Endodermal cell (in vitro differentiated cells): ENCODE data around the gene FUOM. TPM values are rescaled to one million over a fixed set of nuclear protein-coding genes. Genes with fewer than 3 reads are reported as not detected.

Experiments
- DNase-seq: peaks from one replicate; pipeline ENCODE4 v3.0.0-alpha.2; 2017
- H3K27ac ChIP-seq: 2 replicates; pipeline ENCODE4 v1.5.1; 2013; ENCODE audit warnings: mild to moderate bottlenecking, low read depth, low read length, moderate library complexity
- H3K27me3 ChIP-seq: 2 replicates; pipeline ENCODE4 v1.6.1; 2013; ENCODE audit warnings: mild to moderate bottlenecking, low read length, moderate library complexity; ENCODE audit not compliant: insufficient read depth, control insufficient read depth, poor library complexity, severe bottlenecking
- H3K36me3 ChIP-seq: 2 replicates; pipeline ENCODE4 v1.7.0; 2013; ENCODE audit warnings: mild to moderate bottlenecking, low read length, moderate library complexity; ENCODE audit not compliant: control insufficient read depth, insufficient read depth
- H3K4me1 ChIP-seq: one replicate; pipeline ENCODE4 v1.7.0; 2013; ENCODE audit warnings: low read length; ENCODE audit not compliant: control insufficient read depth, insufficient read depth
- H3K4me3 ChIP-seq: 2 replicates; pipeline ENCODE4 v1.5.1; 2013; ENCODE audit warnings: mild to moderate bottlenecking, low read length, moderate library complexity
- H3K9ac ChIP-seq: 2 replicates; pipeline ENCODE4 v1.6.1; 2013; ENCODE audit warnings: mild to moderate bottlenecking, low read length, moderate library complexity; ENCODE audit not compliant: poor library complexity, severe bottlenecking; ENCODE audit errors: extremely low read depth
- H3K9me3 ChIP-seq: 2 replicates; pipeline ENCODE4 v1.6.1; 2013; ENCODE audit warnings: mild to moderate bottlenecking, low read length, moderate library complexity; ENCODE audit not compliant: control insufficient read depth
- H3K27ac Mint-ChIP-seq: 2 replicates; pipeline ENCODE4 v1.8.0; 2020; ENCODE audit warnings: mixed read lengths
- H3K27me3 Mint-ChIP-seq: 2 replicates; pipeline ENCODE4 v1.8.0; 2021; ENCODE audit warnings: mild to moderate bottlenecking, mixed read lengths; ENCODE audit not compliant: insufficient read depth
- H3K36me3 Mint-ChIP-seq: 2 replicates; pipeline ENCODE4 v1.8.0; 2020; ENCODE audit warnings: low read depth, mixed read lengths
- H3K4me1 Mint-ChIP-seq: 2 replicates; pipeline ENCODE4 v1.8.0; 2020; ENCODE audit warnings: mixed read lengths
- H3K4me3 Mint-ChIP-seq: 2 replicates; pipeline ENCODE4 v1.8.0; 2020; ENCODE audit warnings: mild to moderate bottlenecking, moderate library complexity, mixed read lengths
- H3K9me3 Mint-ChIP-seq: 2 replicates; pipeline ENCODE4 v1.8.0; 2020; ENCODE audit warnings: mild to moderate bottlenecking, mixed read lengths
- WGBS, 2 experiments: methylation state at CpG; one replicate each; pipeline versions ENCODE4 v1.1.5 to v1.1.7; 2013; ENCODE audit warnings: missing lambda C conversion rate in 2 of 2, mixed read lengths in 1 of 2; ENCODE audit not compliant: insufficient coverage in 1 of 2, insufficient read length in 1 of 2; 5-methylcytosine and 5-hydroxymethylcytosine counted together
- long read RNA-seq, 4 experiments: library from polyadenylated mRNA in 2 of 4; library from RNA in 1 of 4; library from capped mRNA in 1 of 4; stranded (forward) in 3 of 4; unstranded in 1 of 4; transcript quantifications; one replicate each; pipeline ENCODE4 v2.0.0, GENCODE V29; 2020 to 2021; ENCODE audit warnings: inconsistent platforms in 1 of 4
- polyA plus RNA-seq, 2 experiments: library from polyadenylated mRNA; stranded (reverse); fragments of 50-300 nt; gene quantifications; one replicate each; pipeline ENCODE4 v1.2.3, GENCODE V29; 2013
- total RNA-seq, 2 donors: library from RNA; stranded (reverse); fragmentation: NEBNext Ultra II Directional in 1 of 2; extraction: Animal tissue kit (Norgen Biotek cat#: 25700) in 1 of 2; gene quantifications; 2 replicates in 1 of 2; 3 replicates in 1 of 2; pipeline ENCODE4 v1.2.1, GENCODE V29; 2021
- TF ChIP-seq, protein P1 (sequence below): fragments of 200-600 bp; sonication (generic); conservative IDR thresholded peaks from 2 replicates; pipeline ENCODE4 v1.5.0; 2021; ENCODE audit warnings: antibody characterized with exemption, mild to moderate bottlenecking

FUOM gene, protein sequence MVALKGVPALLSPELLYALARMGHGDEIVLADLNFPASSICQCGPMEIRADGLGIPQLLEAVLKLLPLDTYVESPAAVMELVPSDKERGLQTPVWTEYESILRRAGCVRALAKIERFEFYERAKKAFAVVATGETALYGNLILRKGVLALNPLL
- 10 to 100 TPM; 81.0 to 83.9 TPM for total RNA-seq
- polyA plus RNA-seq (2013, experiment 1 of 2): 25.6 TPM
- 26.4 TPM for polyA plus RNA-seq (2013, experiment 2 of 2)
- long read RNA-seq, experiment 1, transcript FUOM-203 (6 exons, 762 nt): minor isoform, 6 of 40 reads
- long read RNA-seq, experiment 1, transcript FUOM-202 (6 exons, 628 nt): minor isoform, 5 of 40 reads
- long read RNA-seq, experiment 1, transcript FUOM-201 (6 exons, 709 nt): major isoform, 18 of 40 reads
- long read RNA-seq, experiment 1, partial matches to known transcripts: 5 of 40 reads
- long read RNA-seq, experiment 1, other reads (novel, unspliced or antisense): 6 of 40 reads
- long read RNA-seq, experiment 2, transcript FUOM-202 (6 exons, 628 nt): minor isoform, 9 of 64 reads
- long read RNA-seq, experiment 2, transcript FUOM-203 (6 exons, 762 nt): minor isoform, 10 of 64 reads
- long read RNA-seq, experiment 2, transcript FUOM-201 (6 exons, 709 nt): major isoform, 21 of 64 reads
- long read RNA-seq, experiment 2, partial matches to known transcripts: 15 of 64 reads
- long read RNA-seq, experiment 2, other reads (novel, unspliced or antisense): 9 of 64 reads
- long read RNA-seq, experiment 3, transcript FUOM-201 (6 exons, 709 nt): major isoform, 7 of 58 reads
- long read RNA-seq, experiment 3, transcript FUOM-202 (6 exons, 628 nt): minor isoform, 5 of 58 reads
- long read RNA-seq, experiment 3, partial matches to known transcripts: 32 of 58 reads
- long read RNA-seq, experiment 3, other reads (novel, unspliced or antisense): 11 of 58 reads
- long read RNA-seq, experiment 4, partial matches to known transcripts: 10 of 29 reads
- long read RNA-seq, experiment 4, other reads (novel, unspliced or antisense): 16 of 29 reads

DNA sequence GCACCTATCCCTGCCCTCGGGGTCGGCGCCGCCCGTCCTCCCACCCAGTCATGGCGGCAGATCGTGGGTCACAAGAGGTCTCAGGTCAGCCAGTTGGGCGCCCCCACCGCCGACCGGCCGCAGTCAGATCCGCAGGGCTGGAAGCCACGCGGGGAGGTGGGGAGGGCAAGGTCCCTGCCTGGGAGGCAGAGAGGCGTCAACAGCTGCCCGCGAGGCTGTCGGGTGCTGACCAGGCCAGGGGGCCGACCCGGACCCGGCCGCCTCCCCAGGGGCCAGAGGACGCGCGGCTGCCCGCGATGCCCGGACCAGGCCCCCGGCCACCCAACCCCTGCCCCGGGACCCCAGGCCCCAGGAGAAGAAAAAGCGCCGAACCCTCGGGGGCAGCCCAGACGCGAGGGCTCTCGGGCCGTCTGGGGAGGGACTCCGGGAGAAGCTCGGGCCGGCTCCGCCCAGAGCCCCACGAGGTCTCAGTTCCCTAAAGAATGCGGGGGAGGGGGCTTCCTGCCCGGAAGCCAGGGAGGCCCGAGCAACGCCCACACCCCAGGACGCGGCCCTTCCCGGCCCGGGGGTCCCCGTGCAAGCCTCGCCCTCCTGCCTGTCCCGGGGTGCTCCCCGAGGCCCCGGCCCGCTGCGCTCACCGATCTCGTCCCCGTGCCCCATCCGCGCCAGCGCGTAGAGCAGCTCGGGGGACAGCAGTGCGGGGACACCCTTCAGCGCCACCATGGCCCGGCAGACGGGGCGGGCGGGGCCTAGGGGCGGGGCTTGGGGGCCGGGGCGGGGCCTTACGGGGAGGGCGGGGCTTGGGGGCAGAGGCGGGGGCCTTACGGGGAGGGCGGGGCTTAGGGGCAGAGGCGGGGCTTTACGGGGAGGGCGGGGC is at the start of gene FUOM:
Gene FUOM (minus strand): TSS at position 735 of the 877 bp plus-strand sequence. CDS start 12 bp downstream, at position 723.
- H3K36me3 ChIP-seq: peaks cover 22% of the 10 kb centered on the region
- no peak within 1 kb of the TSS for H3K27ac Mint-ChIP-seq
- no peaks in the 10 kb centered on the region for H3K27me3 ChIP-seq
- H3K4me1 ChIP-seq: peaks cover 13% of the 10 kb centered on the region
- TF ChIP-seq, protein P1, sequence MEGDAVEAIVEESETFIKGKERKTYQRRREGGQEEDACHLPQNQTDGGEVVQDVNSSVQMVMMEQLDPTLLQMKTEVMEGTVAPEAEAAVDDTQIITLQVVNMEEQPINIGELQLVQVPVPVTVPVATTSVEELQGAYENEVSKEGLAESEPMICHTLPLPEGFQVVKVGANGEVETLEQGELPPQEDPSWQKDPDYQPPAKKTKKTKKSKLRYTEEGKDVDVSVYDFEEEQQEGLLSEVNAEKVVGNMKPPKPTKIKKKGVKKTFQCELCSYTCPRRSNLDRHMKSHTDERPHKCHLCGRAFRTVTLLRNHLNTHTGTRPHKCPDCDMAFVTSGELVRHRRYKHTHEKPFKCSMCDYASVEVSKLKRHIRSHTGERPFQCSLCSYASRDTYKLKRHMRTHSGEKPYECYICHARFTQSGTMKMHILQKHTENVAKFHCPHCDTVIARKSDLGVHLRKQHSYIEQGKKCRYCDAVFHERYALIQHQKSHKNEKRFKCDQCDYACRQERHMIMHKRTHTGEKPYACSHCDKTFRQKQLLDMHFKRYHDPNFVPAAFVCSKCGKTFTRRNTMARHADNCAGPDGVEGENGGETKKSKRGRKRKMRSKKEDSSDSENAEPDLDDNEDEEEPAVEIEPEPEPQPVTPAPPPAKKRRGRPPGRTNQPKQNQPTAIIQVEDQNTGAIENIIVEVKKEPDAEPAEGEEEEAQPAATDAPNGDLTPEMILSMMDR: no peak
- no peaks in the 10 kb centered on the region for H3K9me3 ChIP-seq
- WGBS, 2 experiments: 0 to 2% methylated on average over 28 to 78 of the region's 83 CpGs
- peak within 1 kb of the TSS; percentile 73 for H3K9ac ChIP-seq
- peak within 1 kb of the TSS; percentile 73 for H3K4me3 Mint-ChIP-seq
- H3K36me3 Mint-ChIP-seq: peaks cover 15% of the 10 kb centered on the region
- peak; percentile 95 for DNase-seq
- peak within 1 kb of the TSS; percentile 83 for H3K4me3 ChIP-seq
- no peak within 1 kb of the TSS for H3K27ac ChIP-seq
- H3K27me3 Mint-ChIP-seq: peaks cover 4% of the 10 kb centered on the region
- peaks cover 8% of the 10 kb centered on the region for H3K4me1 Mint-ChIP-seq
- no peaks in the 10 kb centered on the region for H3K9me3 Mint-ChIP-seq

DNA sequence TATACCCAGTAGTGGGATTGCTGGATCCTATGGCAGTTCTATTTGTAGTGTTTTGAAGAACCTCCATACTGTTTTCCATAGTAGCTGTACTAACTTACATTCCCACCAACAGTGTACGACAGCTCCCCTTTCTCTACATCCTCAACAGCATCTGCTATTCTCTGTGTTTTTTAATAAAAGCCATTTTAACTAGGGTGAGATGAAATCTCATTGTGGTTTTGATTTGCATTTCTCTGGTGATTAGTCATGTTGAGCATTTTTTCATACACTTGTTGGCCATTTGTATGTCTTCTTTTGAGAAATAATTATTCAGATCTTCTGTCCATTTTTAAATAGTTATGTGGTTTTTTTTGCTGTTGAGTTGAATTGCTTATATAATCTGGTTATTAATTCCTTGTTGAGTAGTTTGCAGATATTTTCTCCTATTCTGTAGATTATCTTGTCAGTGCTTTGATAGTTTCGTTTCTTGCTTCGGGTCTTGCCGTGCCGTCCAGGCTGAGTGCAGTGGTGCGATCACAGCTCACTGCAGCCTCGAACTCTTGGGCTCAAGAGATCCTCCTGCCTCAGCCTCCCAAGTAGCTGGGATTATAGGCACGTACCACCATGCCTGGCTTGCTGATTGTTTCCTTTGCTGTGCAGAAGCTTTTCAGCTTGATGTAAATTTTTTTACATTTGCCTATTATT is 48.2 kb upstream of the FUOM start:
- TF ChIP-seq, protein P1: no peak
- Mint-ChIP-seq H3K27ac (no peak overlapping the region), H3K4me3 (no peak overlapping the region), H3K27me3 (no peaks in the 10 kb centered on the region), H3K36me3 (peaks cover 86% of the 10 kb centered on the region), H3K9me3 (peaks cover 31% of the 10 kb centered on the region), H3K4me1 (no peaks in the 10 kb centered on the region)
- DNase-seq: no peak
- WGBS, 2 experiments: 88 to 97% methylated on average over 6 to 8 of the region's 8 CpGs
- Histone ChIP-seq H3K27me3 (no peaks in the 10 kb centered on the region), H3K4me3 (no peak overlapping the region), H3K4me1 (no peaks in the 10 kb centered on the region), H3K9me3 (peaks cover 33% of the 10 kb centered on the region), H3K9ac (no peak overlapping the region), H3K27ac (no peak overlapping the region), H3K36me3 (peaks cover 83% of the 10 kb centered on the region)
